Endodermal cell (in vitro differentiated cells): ENCODE measurements around the gene SLC22A2. TPM values are rescaled to one million over a fixed set of nuclear protein-coding genes. Genes with fewer than 3 reads are reported as not detected.

Source experiments
- DNase-seq: peaks from one replicate; pipeline ENCODE4 v3.0.0-alpha.2; 2017
- H3K27ac ChIP-seq: 2 replicates; pipeline ENCODE4 v1.5.1; 2013; ENCODE audit warnings: mild to moderate bottlenecking, low read depth, low read length, moderate library complexity
- H3K27me3 ChIP-seq: 2 replicates; pipeline ENCODE4 v1.6.1; 2013; ENCODE audit warnings: mild to moderate bottlenecking, low read length, moderate library complexity; ENCODE audit not compliant: insufficient read depth, control insufficient read depth, poor library complexity, severe bottlenecking
- H3K36me3 ChIP-seq: 2 replicates; pipeline ENCODE4 v1.7.0; 2013; ENCODE audit warnings: mild to moderate bottlenecking, low read length, moderate library complexity; ENCODE audit not compliant: control insufficient read depth, insufficient read depth
- H3K4me1 ChIP-seq: one replicate; pipeline ENCODE4 v1.7.0; 2013; ENCODE audit warnings: low read length; ENCODE audit not compliant: control insufficient read depth, insufficient read depth
- H3K4me3 ChIP-seq: 2 replicates; pipeline ENCODE4 v1.5.1; 2013; ENCODE audit warnings: mild to moderate bottlenecking, low read length, moderate library complexity
- H3K9ac ChIP-seq: 2 replicates; pipeline ENCODE4 v1.6.1; 2013; ENCODE audit warnings: mild to moderate bottlenecking, low read length, moderate library complexity; ENCODE audit not compliant: poor library complexity, severe bottlenecking; ENCODE audit errors: extremely low read depth
- H3K9me3 ChIP-seq: 2 replicates; pipeline ENCODE4 v1.6.1; 2013; ENCODE audit warnings: mild to moderate bottlenecking, low read length, moderate library complexity; ENCODE audit not compliant: control insufficient read depth
- H3K27ac Mint-ChIP-seq: 2 replicates; pipeline ENCODE4 v1.8.0; 2020; ENCODE audit warnings: mixed read lengths
- H3K27me3 Mint-ChIP-seq: 2 replicates; pipeline ENCODE4 v1.8.0; 2021; ENCODE audit warnings: mild to moderate bottlenecking, mixed read lengths; ENCODE audit not compliant: insufficient read depth
- H3K36me3 Mint-ChIP-seq: 2 replicates; pipeline ENCODE4 v1.8.0; 2020; ENCODE audit warnings: low read depth, mixed read lengths
- H3K4me1 Mint-ChIP-seq: 2 replicates; pipeline ENCODE4 v1.8.0; 2020; ENCODE audit warnings: mixed read lengths
- H3K4me3 Mint-ChIP-seq: 2 replicates; pipeline ENCODE4 v1.8.0; 2020; ENCODE audit warnings: mild to moderate bottlenecking, moderate library complexity, mixed read lengths
- H3K9me3 Mint-ChIP-seq: 2 replicates; pipeline ENCODE4 v1.8.0; 2020; ENCODE audit warnings: mild to moderate bottlenecking, mixed read lengths
- CTCF ChIP-seq: fragments of 200-600 bp; sonication (generic); conservative IDR thresholded peaks from 2 replicates; pipeline ENCODE4 v1.5.0; 2021; ENCODE audit warnings: antibody characterized with exemption, mild to moderate bottlenecking
- WGBS, 2 experiments: methylation state at CpG; one replicate each; pipeline versions ENCODE4 v1.1.5 to v1.1.7; 2013; ENCODE audit warnings: missing lambda C conversion rate in 2 of 2, mixed read lengths in 1 of 2; ENCODE audit not compliant: insufficient coverage in 1 of 2, insufficient read length in 1 of 2; 5-methylcytosine and 5-hydroxymethylcytosine counted together
- total RNA-seq, 2 donors: library from RNA; stranded (reverse); fragmentation: NEBNext Ultra II Directional in 1 of 2; extraction: Animal tissue kit (Norgen Biotek cat#: 25700) in 1 of 2; gene quantifications; 2 replicates in 1 of 2; 3 replicates in 1 of 2; pipeline ENCODE4 v1.2.1, GENCODE V29; 2021

The SLC22A2 gene
- total RNA-seq, 2 donors from 2014 or later, result 0.64 to 1.00 TPM

- Histone ChIP-seq H3K27ac (no peak overlapping the region), H3K4me3 (no peak overlapping the region), H3K9me3 (no peaks in the 10 kb centered on the region), H3K27me3 (no peaks in the 10 kb centered on the region), H3K9ac (no peak overlapping the region), H3K36me3 (no peaks in the 10 kb centered on the region), H3K4me1 (peaks cover 4% of the 10 kb centered on the region)
- H3K27me3 Mint-ChIP-seq, result no peaks in the 10 kb centered on the region
- no peaks in the 10 kb centered on the region for H3K9me3 Mint-ChIP-seq
- no peak for TF ChIP-seq CTCF
- DNase-seq, result no peak
- H3K4me1 Mint-ChIP-seq, result peaks cover 48% of the 10 kb centered on the region
- no peaks in the 10 kb centered on the region for H3K36me3 Mint-ChIP-seq
- H3K4me3 Mint-ChIP-seq, result no peak overlapping the region
- no peak overlapping the region for H3K27ac Mint-ChIP-seq
- WGBS, 2 experiments, result 89 to 100% methylated on average over 1 to 3 of the region's 3 CpGs
Measured at GRCh38 chr6:160249671-160250070, 8.9 kb downstream of the SLC22A2 start.

DNA sequence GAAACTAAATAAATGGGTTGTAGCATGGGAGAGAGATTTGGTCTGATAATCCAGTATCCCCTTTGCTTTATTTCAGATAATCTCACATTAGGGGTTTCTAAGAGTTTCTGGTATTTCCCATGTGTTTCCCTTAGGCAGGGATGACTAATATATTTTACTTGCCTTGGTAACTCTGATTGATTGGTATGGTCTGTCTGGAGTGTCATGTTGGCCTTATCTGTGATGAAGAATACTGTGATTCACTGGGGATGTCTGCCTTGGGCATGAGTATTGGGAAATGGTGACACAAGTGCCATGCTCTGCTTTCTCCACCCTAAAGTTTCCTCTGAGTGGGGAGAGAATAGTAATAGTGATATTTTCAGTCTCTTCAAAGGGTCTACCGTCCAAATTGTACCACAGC lies 10.1 kb downstream of the SLC22A2 start:
- no peaks in the 10 kb centered on the region for H3K36me3 ChIP-seq
- H3K9ac ChIP-seq, result no peak overlapping the region
- no peak for TF ChIP-seq CTCF
- H3K27me3 ChIP-seq, result no peaks in the 10 kb centered on the region
- Mint-ChIP-seq H3K27me3 (no peaks in the 10 kb centered on the region), H3K9me3 (no peaks in the 10 kb centered on the region), H3K36me3 (no peaks in the 10 kb centered on the region), H3K27ac (no peak overlapping the region), H3K4me3 (no peak overlapping the region), H3K4me1 (peaks cover 42% of the 10 kb centered on the region)
- no peak overlapping the region for H3K27ac ChIP-seq
- DNase-seq, result no peak
- peaks cover 4% of the 10 kb centered on the region for H3K4me1 ChIP-seq
- no peak overlapping the region for H3K4me3 ChIP-seq
- no peaks in the 10 kb centered on the region for H3K9me3 ChIP-seq
- WGBS, 2 experiments, result 100% methylated on average over 1 of the region's 1 CpG; no CpG with 5 or more reads in 1 of the 2 experiments

GRCh38 chr6:160247457-160247883 lies 11.2 kb downstream of the SLC22A2 start:
- no peak for TF ChIP-seq CTCF
- Mint-ChIP-seq H3K4me3 (no peak overlapping the region), H3K36me3 (no peaks in the 10 kb centered on the region), H3K27me3 (no peaks in the 10 kb centered on the region), H3K4me1 (peaks cover 36% of the 10 kb centered on the region), H3K9me3 (no peaks in the 10 kb centered on the region), H3K27ac (peak overlapping the region; percentile 6)
- Histone ChIP-seq H3K9me3 (no peaks in the 10 kb centered on the region), H3K9ac (no peak overlapping the region), H3K4me3 (no peak overlapping the region), H3K27me3 (no peaks in the 10 kb centered on the region), H3K4me1 (peaks cover 4% of the 10 kb centered on the region), H3K36me3 (no peaks in the 10 kb centered on the region), H3K27ac (no peak overlapping the region)
- WGBS, 2 experiments, result 81 to 92% methylated on average over 2 to 3 of the region's 3 CpGs
- no peak for DNase-seq
